Activated CD4-positive, alpha-beta T cell treated with anti-CD3 and anti-CD28 coated beads for 24 hours (primary cell): ENCODE data around the gene FOXP1.
"Not testable (repeated sequence)": the region's sequence is repeated elsewhere in the genome, so short reads cannot be mapped to it uniquely, and the experiment has no call there.

Experiments
- DNase-seq, 2 donors: peaks; one replicate each; pipeline ENCODE4 v3.0.0-alpha.2; 2020; ENCODE audit warnings: low read depth in 2 of 2

The FOXP1 gene

GRCh38 chr3:71451812-71452211 is 131.7 kb downstream of the FOXP1 start:
- no peak for DNase-seq

GRCh38 chr3:71451060-71451459 is 132.5 kb downstream of the FOXP1 start:
- DNase-seq, result no peak

- no peak for DNase-seq
Observed at GRCh38 chr3:71450162-71450561, 133.4 kb downstream of the FOXP1 start.

GRCh38 chr3:71447803-71448202 is 135.7 kb downstream of the FOXP1 start:
- no peak for DNase-seq

- no peak for DNase-seq
Observed at GRCh38 chr3:71447197-71447596, 136.3 kb downstream of the FOXP1 start.

- DNase-seq, result no peak
Observed at GRCh38 chr3:71446734-71447133, 136.8 kb downstream of the FOXP1 start.

- no peak for DNase-seq
Observed at GRCh38 chr3:71446260-71446659, 137.3 kb downstream of the FOXP1 start.

GRCh38 chr3:71444861-71445259 is 138.7 kb downstream of the FOXP1 start:
- no peak for DNase-seq

- no peak for DNase-seq
Observed at GRCh38 chr3:71444028-71444860, 139.3 kb downstream of the FOXP1 start.

- no peak for DNase-seq
Observed at GRCh38 chr3:71443332-71443731, 140.2 kb downstream of the FOXP1 start.

- DNase-seq, result no peak
Observed at GRCh38 chr3:71442652-71443042, 140.9 kb downstream of the FOXP1 start.

- no peak for DNase-seq
Observed at GRCh38 chr3:71441925-71442651, 141.4 kb downstream of the FOXP1 start.

GRCh38 chr3:71441217-71441924 is 142.2 kb downstream of the FOXP1 start:
- DNase-seq, result no peak

- DNase-seq, result no peak
Observed at GRCh38 chr3:71438904-71439303, 144.6 kb downstream of the FOXP1 start.

- no peak for DNase-seq
Observed at GRCh38 chr3:71438071-71438685, 145.3 kb downstream of the FOXP1 start.

GRCh38 chr3:71436337-71436736 is 147.2 kb downstream of the FOXP1 start:
- DNase-seq, result no peak

- not testable (repeated sequence) for DNase-seq
Observed at GRCh38 chr3:71435836-71436235, 147.7 kb downstream of the FOXP1 start.

GRCh38 chr3:71433631-71434030 is 149.9 kb downstream of the FOXP1 start:
- DNase-seq, result no peak

GRCh38 chr3:71432044-71432975 is 151.2 kb downstream of the FOXP1 start:
- no peak for DNase-seq

GRCh38 chr3:71430941-71431552 is 152.5 kb downstream of the FOXP1 start:
- no peak for DNase-seq

GRCh38 chr3:71429597-71429988 is 153.9 kb downstream of the FOXP1 start:
- no peak for DNase-seq
